ENCODE results near the gene ZNF224.
A peak's percentile ranks its signal among the peaks of the same experiment; 100 is the strongest.
"Not testable (repeated sequence)": the region's sequence is repeated elsewhere in the genome, so short reads cannot be mapped to it uniquely, and the experiment has no call there.

The ZNF224 gene

GRCh38 chr19:44093931-44094765, at the start of gene ZNF224:
Gene ZNF224 (plus strand): TSS chr19:44094361. CDS start chr19:44097874, 3,513 bp downstream.
- peak; percentile 93 for DNase-seq

- DNase-seq: no peak
Measured at GRCh38 chr19:44050740-44051649, 43.2 kb upstream of the ZNF224 start.

- DNase-seq: peak; percentile 95
Measured at GRCh38 chr19:44051650-44052402, 42.3 kb upstream of the ZNF224 start, which contains the start of gene ZNF223. Gene ZNF223 (plus strand): TSS chr19:44052036. CDS start chr19:44055177, 3,141 bp downstream.

GRCh38 chr19:44055870-44056269, 38.3 kb upstream of the ZNF224 start:
- no peak for DNase-seq

- no peak for DNase-seq
Measured at GRCh38 chr19:44059229-44059628, 34.9 kb upstream of the ZNF224 start.

- DNase-seq: no peak
Measured at GRCh38 chr19:44061038-44061437, 33.1 kb upstream of the ZNF224 start.

GRCh38 chr19:44066305-44066704, 27.9 kb upstream of the ZNF224 start:
- DNase-seq: no peak

GRCh38 chr19:44069415-44069814, 24.7 kb upstream of the ZNF224 start:
- no peak for DNase-seq

- peak; percentile 94 for DNase-seq
Measured at GRCh38 chr19:44071824-44072542, 22.2 kb upstream of the ZNF224 start, which contains the start of gene ZNF284. Gene ZNF284 (plus strand): TSS chr19:44072159. CDS start chr19:44076390, 4,231 bp downstream.

- DNase-seq: no peak
Measured at GRCh38 chr19:44072543-44073401, 21.4 kb upstream of the ZNF224 start.

GRCh38 chr19:44076325-44076724, 17.8 kb upstream of the ZNF224 start:
- DNase-seq: no peak

- no peak for DNase-seq
Measured at GRCh38 chr19:44092108-44092507, 2.1 kb upstream of the ZNF224 start.

- no peak for DNase-seq
Measured at GRCh38 chr19:44107751-44108150, 13.6 kb downstream of the ZNF224 start.

- no peak for DNase-seq
Measured at GRCh38 chr19:44109458-44109857, 15.3 kb downstream of the ZNF224 start.

GRCh38 chr19:44111910-44112463, 17.8 kb downstream of the ZNF224 start:
- peak; percentile 82 for DNase-seq

GRCh38 chr19:44112802-44113137, 18.6 kb downstream of the ZNF224 start:
- no peak for DNase-seq

GRCh38 chr19:44113138-44113783, 19.1 kb downstream of the ZNF224 start, which contains the start of gene ZNF225:
Gene ZNF225 (plus strand): TSS chr19:44113399. CDS start chr19:44115828, 2,429 bp downstream.
- DNase-seq: peak; percentile 99

GRCh38 chr19:44113784-44114390, 19.7 kb downstream of the ZNF224 start:
- no peak for DNase-seq

- not testable (repeated sequence) for DNase-seq
Measured at GRCh38 chr19:44121162-44121561, 27.0 kb downstream of the ZNF224 start.

- DNase-seq: no peak
Measured at GRCh38 chr19:44131955-44132354, 37.8 kb downstream of the ZNF224 start.

All from fibroblast of upper back skin (primary cell).